ENCODE measurements around the gene NOX5. TPM values are rescaled to one million over a fixed set of nuclear protein-coding genes. Genes with fewer than 3 reads are reported as not detected.
A peak's percentile ranks its signal among the peaks of the same experiment; 100 is the strongest.

NOX5 gene
- total RNA-seq, 1 donor from 2014 or later = not detected

DNA sequence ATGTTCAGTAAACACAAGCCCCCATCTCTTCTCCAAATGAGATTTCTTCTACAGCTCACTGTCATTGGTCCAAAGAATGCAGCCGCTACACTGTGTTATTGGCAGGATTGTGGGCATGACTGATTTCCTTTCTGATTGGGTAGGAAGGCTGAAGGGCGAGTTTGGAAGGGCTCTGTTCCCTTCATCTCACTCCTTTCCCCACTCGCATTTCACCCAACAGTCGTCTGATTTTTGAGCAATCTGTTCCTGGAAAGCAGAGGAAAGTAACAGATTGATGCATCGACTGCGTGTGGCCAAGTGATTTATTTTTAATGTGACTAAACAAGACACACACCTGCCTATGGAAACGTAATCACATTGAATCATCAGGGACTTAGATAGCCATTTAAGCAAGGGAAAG lies 55.5 kb downstream of the NOX5 start:
- no peak for DNase-seq
- intact Hi-C loops (cut with DNase I) = no loop called here
- ATAC-seq (ENCODE audit: poor library complexity) = no peak

DNA sequence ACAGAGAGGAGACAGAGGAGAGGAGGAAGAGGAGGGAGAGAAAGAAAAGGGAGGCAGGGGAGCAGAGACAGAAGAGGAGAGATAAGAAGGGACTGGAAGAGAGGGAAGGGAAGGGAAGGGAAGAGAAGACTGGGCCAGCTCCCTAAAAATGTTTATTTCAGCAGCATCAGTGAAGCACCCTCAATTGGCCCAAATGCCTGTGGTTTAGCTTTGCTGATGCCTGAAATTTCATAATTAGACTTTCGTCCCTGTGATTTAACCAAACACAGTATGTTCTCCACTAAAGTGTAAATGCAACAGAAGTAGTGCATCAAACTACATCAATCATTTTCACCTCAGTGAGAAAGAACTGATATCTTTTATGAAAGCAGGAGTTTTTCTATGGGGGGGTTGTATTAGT lies 55.9 kb downstream of the NOX5 start:
- ATAC-seq (ENCODE audit: poor library complexity) (no peak), DNase-seq (no peak)
- intact Hi-C loops (cut with DNase I) = no loop called here

GRCh38 chr15:69071260-69071659 lies 56.8 kb downstream of the NOX5 start:
- DNase-seq (no peak), ATAC-seq (ENCODE audit: poor library complexity) (no peak)
- intact Hi-C loops (cut with DNase I) = no loop called here

DNA sequence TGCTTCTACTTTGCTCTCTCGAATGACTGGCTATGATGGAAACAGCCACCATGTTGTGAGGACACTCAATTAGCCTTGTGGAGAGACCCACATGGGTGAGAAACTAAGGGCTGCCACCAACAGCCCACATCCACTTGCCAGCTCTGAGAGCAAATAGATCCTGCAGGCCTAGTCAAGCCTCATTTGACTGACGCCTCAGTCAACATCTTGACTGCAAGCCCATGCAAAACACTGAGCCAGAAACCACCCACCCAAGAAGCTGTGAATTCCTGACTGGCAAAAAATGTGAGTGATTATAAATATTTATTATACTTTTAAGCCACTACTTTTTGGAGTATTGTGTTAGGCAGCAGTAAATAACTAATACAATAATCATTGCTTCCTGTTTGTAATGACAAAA lies 58.4 kb downstream of the NOX5 start:
- no peak for ATAC-seq (ENCODE audit: poor library complexity)
- DNase-seq = no peak
- intact Hi-C loops (cut with DNase I) = no loop called here

GRCh38 chr15:69074001-69074842 lies 59.7 kb downstream of the NOX5 start:
- peak; percentile 79 for DNase-seq
- intact Hi-C loops (cut with DNase I) = no loop called here
- ATAC-seq (ENCODE audit: poor library complexity) = peak; percentile 92

DNA sequence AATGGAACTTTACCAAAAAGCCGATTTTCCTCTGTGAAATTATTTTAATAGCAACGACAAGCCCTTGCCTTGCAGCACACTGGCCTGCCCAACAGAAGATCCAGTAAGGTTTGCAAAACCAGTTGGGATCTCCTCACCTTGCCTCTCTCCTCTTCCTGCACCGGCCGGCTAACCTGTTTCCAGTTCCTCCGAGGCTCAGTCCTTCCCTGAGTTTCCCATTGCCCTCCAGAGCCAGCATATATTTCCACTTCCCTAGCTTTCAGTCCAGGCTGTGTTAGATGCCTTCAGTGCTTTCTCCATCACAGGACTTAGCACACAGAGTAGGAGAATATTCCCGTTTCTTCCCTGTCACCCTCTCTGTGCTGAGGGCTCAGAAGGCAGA lies 60.3 kb downstream of the NOX5 start:
- intact Hi-C loops (cut with DNase I) = loop anchor here (5.0 kb wide), 1 partner anchor 82 kb away; no protein-coding TSS in a partner anchor
- DNase-seq (no peak), ATAC-seq (ENCODE audit: poor library complexity) (peak; percentile 27)

GRCh38 chr15:69075440-69075839 lies 60.9 kb downstream of the NOX5 start:
- peak; percentile 29 for ATAC-seq (ENCODE audit: poor library complexity)
- intact Hi-C loops (cut with DNase I) = loop anchor here (5.0 kb wide), 1 partner anchor 82 kb away; no protein-coding TSS in a partner anchor
- DNase-seq = no peak

DNA sequence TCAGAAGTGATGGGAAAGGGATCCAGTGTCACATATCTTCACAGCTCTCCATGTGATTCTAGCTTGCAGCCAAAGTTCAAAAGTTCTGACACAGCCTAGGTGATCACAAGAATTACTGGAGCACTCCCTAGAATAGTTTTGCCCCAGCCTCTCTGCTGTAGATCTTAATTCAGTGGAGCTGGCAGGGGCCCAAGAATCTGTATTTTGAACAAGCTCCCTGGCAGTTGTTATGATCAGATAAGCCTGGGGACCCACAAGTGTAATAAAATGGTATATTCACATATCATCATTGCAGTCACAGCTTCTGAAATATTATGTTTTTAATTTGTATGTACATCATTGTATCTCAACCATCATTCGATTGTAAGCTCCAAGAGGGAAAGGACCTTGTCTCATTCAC lies 62.3 kb downstream of the NOX5 start:
- intact Hi-C loops (cut with DNase I) = loop anchor here (5.0 kb wide), 1 partner anchor 81 kb away; no protein-coding TSS in a partner anchor
- DNase-seq (no peak), ATAC-seq (ENCODE audit: poor library complexity) (no peak)

GRCh38 chr15:69078638-69079037 lies 64.1 kb downstream of the NOX5 start:
- intact Hi-C loops (cut with DNase I) = loop anchor here (5.0 kb wide), 1 partner anchor 79 kb away; no protein-coding TSS in a partner anchor
- DNase-seq = no peak
- no peak for ATAC-seq (ENCODE audit: poor library complexity)

DNA sequence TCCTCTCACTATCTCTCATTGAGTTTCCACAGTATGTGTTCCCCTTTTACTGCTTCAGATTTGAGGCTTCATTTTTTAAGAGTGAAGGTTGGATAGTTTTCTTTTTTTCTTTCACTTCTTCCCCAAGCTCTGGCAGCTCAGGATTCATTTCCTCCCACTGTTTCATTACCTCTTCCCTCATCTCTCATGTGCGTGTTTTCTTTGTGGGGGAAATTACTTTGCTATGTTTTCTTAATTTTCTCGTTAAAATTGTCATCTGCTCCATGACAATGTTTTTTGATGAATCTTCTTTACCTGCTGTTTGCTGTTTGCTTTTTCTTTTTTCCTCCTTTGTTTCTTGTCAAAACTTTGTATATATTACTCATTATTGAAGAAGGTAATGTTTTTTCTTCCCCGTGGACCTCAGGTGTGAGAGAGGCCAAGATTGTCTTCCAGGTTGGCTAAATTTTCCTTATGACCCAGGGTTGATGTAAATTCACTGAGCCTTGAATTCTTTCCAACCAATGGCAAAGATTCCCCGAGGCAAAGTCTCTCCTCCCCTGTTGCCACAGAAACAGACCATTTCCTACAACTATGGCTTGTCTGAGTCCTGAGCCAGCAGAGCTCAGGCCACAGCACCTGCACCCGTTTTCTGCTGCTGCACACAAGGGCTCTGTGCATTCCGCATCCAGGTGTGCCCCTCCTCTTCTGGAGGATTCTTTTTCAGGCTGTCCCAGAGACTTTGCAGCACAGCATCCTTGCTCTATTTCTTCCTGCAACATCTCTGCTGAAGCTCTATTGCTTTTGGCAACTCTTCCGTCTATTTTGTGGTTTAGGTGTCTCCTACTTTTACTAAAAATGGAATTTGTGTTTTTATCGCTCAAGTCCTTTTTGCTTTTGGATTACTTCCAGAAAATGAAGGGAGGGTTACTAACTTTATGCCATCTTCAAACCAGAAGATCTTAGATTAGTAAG lies 66.1 kb downstream of the NOX5 start:
- intact Hi-C loops (cut with DNase I) = no loop called here
- DNase-seq (no peak), ATAC-seq (ENCODE audit: poor library complexity) (no peak)

- DNase-seq (peak; percentile 83), ATAC-seq (ENCODE audit: poor library complexity) (peak; percentile 87)
- intact Hi-C loops (cut with DNase I) = no loop called here
Observed at GRCh38 chr15:69081310-69082004, 67.0 kb downstream of the NOX5 start.

GRCh38 chr15:69082021-69082502 lies 67.6 kb downstream of the NOX5 start:
- intact Hi-C loops (cut with DNase I) = no loop called here
- DNase-seq = no peak

GRCh38 chr15:69082554-69082953 lies 68.1 kb downstream of the NOX5 start:
- DNase-seq = no peak
- peak; percentile 19 for ATAC-seq (ENCODE audit: poor library complexity)
- intact Hi-C loops (cut with DNase I) = no loop called here

More at GRCh38 chr15:69082021-69082502, 67.6 kb downstream of the NOX5 start:
- ATAC-seq (ENCODE audit: poor library complexity) = peak; percentile 82

DNA sequence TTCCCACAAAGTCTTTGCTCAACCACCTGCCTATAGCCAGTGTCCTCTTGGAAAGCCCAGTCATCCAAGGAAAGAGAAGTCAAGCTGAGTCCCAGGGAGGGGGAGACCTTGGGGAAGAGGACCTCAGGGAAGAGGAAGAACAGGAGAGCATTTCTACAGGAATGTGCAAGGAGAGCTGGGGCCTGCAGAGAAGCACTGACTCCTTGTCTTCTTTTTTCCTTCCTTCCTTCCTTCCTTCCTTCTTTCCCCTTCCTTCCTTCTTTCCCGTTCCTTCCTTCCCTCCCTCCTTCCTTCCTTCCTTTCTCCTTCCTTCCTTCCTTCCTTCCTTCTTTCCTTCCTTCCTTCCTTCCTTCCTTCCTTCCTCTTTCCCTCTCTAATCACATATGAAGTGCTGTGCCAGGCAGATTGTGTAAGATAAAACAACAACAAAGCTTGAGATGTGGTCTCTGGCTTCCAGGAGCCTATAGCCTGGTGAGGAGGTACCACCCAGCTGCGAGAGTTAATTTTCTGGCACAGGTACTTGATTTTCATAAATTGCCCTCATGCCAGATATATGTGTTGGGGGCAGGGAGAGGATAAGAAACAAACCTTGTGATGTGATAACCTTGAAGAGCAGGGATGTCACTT lies 70.0 kb downstream of the NOX5 start:
- intact Hi-C loops (cut with DNase I) = no loop called here
- ATAC-seq (ENCODE audit: poor library complexity) (no peak), DNase-seq (no peak)

DNA sequence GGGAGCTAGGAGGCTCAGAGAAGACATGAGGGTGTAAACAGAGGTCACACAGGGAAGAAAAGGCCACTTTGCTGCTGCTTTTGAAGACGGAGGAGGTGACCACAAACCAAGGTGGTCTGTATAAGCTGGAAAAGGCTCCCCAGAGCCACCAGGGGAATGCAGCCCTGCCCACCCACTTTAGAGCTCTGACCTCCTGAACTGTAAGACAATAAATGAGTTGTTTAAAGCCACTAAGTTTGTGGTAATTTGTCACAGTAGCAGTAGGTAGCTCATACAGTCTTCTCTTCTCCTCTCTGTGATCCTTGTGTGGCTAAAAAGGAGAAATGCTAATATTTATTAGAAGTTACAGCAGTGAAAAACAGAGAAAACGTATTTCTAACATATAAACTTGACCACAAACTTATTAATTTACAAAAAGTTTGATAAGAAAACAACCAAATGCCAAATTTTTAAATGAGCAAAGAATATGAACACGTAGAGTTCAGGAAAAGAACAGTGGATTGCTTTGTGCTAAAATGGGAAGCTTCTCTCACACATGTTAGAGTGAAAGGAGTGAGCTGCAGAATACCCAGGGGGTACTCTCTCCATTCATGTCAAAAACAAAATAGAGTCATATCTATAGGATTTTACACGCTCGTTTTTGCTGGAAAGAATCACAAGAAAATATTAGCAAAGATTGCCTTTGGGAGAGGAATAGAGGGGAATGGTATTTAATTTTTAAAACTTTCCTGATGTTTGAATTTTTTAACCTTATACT lies 71.0 kb downstream of the NOX5 start:
- DNase-seq = no peak
- ATAC-seq (ENCODE audit: poor library complexity) = no peak
- intact Hi-C loops (cut with DNase I) = no loop called here

DNA sequence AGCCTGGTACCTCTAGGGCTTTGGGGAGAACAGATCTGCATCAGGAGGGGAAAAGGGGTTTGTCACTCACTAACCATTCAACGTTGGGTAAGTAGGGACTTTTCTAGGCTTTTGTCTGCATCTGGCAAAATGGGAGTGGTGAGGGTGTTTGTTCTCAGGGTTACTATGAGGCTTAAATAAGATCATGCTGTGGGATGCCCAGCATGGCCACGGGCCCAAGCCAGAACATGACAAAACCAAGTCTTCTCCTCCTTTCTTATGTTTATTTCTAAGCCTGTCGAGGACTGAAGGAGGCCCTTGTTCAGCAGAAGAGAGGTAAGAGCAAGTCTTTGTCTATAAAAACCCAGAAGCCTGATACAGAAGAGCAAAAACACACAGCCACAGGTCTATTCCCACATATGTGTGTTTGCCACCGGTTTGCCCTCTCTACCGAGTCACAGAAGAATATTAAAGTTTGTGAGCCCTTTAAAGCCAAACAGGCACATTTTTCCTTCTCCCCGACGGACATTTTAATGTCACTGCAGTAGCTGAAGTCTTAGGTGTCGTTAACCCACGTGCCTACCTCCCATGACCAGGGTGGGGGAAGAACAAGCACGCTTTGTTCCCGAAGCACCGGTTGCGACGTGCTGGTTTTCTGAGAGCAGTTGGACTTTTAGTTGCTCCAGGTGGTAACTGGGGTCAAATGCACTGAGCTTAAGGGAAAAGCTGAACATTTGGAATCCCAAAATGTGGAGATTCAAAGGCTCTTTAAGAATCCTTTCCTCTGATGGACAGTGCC lies 72.1 kb downstream of the NOX5 start:
- intact Hi-C loops (cut with DNase I) = no loop called here
- DNase-seq = no peak
- no peak for ATAC-seq (ENCODE audit: poor library complexity)
